ENCODE measurements around the gene GALNT17. TPM values are rescaled to one million over a fixed set of nuclear protein-coding genes. Genes with fewer than 3 reads are reported as not detected.

GALNT17 gene
- total and polyA plus RNA-seq, 5 donors = 0.71 to 9.0 (median 5.2) TPM

GRCh38 chr7:71753236-71753635 lies 621.3 kb downstream of the GALNT17 start:
- no peak for DNase-seq
- H3K4me3 ChIP-seq (ENCODE audit: low read length) = no peak overlapping the region
- no peaks in the 10 kb centered on the region for H3K4me1 ChIP-seq (ENCODE audit: control insufficient read depth, insufficient read depth, low read length)
- H3K27ac ChIP-seq (ENCODE audit: low read length) = no peak overlapping the region
- ATAC-seq = no peak
- no peaks in the 10 kb centered on the region for H3K27me3 ChIP-seq (ENCODE audit: control insufficient read depth, insufficient read depth)
- 90% methylated on average over 2 of the region's 2 CpGs for WGBS
- intact Hi-C loops (cut with DNase I) = loop anchor here in 1 of 4 donors (10.0 kb wide), 1 partner anchor 742 kb away; no protein-coding TSS in a partner anchor
- no peaks in the 10 kb centered on the region for H3K9me3 ChIP-seq (ENCODE audit: control insufficient read depth, low read length)

- H3K9me3 ChIP-seq (ENCODE audit: control insufficient read depth, low read length) = no peaks in the 10 kb centered on the region
- H3K4me3 ChIP-seq (ENCODE audit: low read length) = no peak overlapping the region
- no peak overlapping the region for H3K27ac ChIP-seq (ENCODE audit: low read length)
- ATAC-seq (no peak), DNase-seq (no peak)
- no peaks in the 10 kb centered on the region for H3K27me3 ChIP-seq (ENCODE audit: control insufficient read depth, insufficient read depth)
- intact Hi-C loops (cut with DNase I) = loop anchor here in 1 of 4 donors (10.0 kb wide), 1 partner anchor 741 kb away; no protein-coding TSS in a partner anchor
- no peaks in the 10 kb centered on the region for H3K4me1 ChIP-seq (ENCODE audit: control insufficient read depth, insufficient read depth, low read length)
- WGBS = 32% methylated on average over 9 of the region's 9 CpGs
Observed at GRCh38 chr7:71753956-71754664, 622.2 kb downstream of the GALNT17 start.

GRCh38 chr7:71754828-71755227 lies 622.9 kb downstream of the GALNT17 start:
- WGBS = 87% methylated on average over 4 of the region's 4 CpGs
- H3K9me3 ChIP-seq (ENCODE audit: control insufficient read depth, low read length) = no peaks in the 10 kb centered on the region
- no peaks in the 10 kb centered on the region for H3K27me3 ChIP-seq (ENCODE audit: control insufficient read depth, insufficient read depth)
- intact Hi-C loops (cut with DNase I) = loop anchor here in 1 of 4 donors (10.0 kb wide), 1 partner anchor 740 kb away; no protein-coding TSS in a partner anchor
- no peak overlapping the region for H3K27ac ChIP-seq (ENCODE audit: low read length)
- no peaks in the 10 kb centered on the region for H3K4me1 ChIP-seq (ENCODE audit: control insufficient read depth, insufficient read depth, low read length)
- DNase-seq (no peak), ATAC-seq (no peak)
- H3K4me3 ChIP-seq (ENCODE audit: low read length) = no peak overlapping the region

- intact Hi-C loops (cut with DNase I) = no loop called here
- ATAC-seq = no peak
- H3K27ac ChIP-seq (ENCODE audit: low read length) = no peak overlapping the region
- no peaks in the 10 kb centered on the region for H3K27me3 ChIP-seq (ENCODE audit: control insufficient read depth, insufficient read depth)
- H3K4me1 ChIP-seq (ENCODE audit: control insufficient read depth, insufficient read depth, low read length) = no peaks in the 10 kb centered on the region
- H3K9me3 ChIP-seq (ENCODE audit: control insufficient read depth, low read length) = no peaks in the 10 kb centered on the region
- DNase-seq = no peak
- H3K4me3 ChIP-seq (ENCODE audit: low read length) = no peak overlapping the region
Observed at GRCh38 chr7:71761336-71761735, 629.4 kb downstream of the GALNT17 start.

Small RNA genes within 50 kb of the gene (microRNA-seq; reads per million reads assigned to microRNA genes)
- gene MIR3914-1 (0 reads per million in 2 donors), gene MIR3914-2 (0 reads per million in 2 donors)
